ENCODE results near the gene FBXO17.
A peak's percentile ranks its signal among the peaks of the same experiment; 100 is the strongest.

The FBXO17 gene

DNA sequence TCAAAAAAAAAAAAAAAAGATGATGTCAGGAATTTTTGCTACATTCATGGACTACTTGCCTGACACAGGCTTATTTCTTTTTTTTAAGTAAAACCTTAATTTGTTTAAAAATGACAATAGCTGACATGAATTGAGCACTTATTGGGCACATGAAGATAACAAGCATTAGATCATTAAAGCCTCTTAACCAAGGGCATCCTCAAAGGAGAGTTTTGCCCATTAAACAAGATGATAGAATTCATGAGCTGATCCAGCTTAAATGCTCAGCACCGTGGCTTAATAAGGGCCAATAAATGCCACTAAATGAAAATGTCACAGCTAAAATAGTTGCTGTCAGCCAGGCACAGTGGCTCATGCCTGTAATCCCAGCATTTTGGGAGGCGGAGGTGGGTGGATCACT is 19.3 kb downstream of the FBXO17 start:
- Histone ChIP-seq H3K4me1 (ENCODE audit: control insufficient read depth, insufficient read depth, low read length) (no peaks in the 10 kb centered on the region), H3K4me2 (ENCODE audit: low read length) (no peak overlapping the region), H3K9ac (ENCODE audit: low read depth, low read length) (no peak overlapping the region), H3K4me3 (ENCODE audit: low read length) (no peak overlapping the region), H3K27me3 (ENCODE audit: control insufficient read depth, insufficient read depth, low read length) (no peaks in the 10 kb centered on the region), H3K9me3 (replicated peaks; ENCODE audit: low read length) (no peaks in the 10 kb centered on the region), H3K36me3 (ENCODE audit: insufficient read depth, low read length) (no peaks in the 10 kb centered on the region)

DNA sequence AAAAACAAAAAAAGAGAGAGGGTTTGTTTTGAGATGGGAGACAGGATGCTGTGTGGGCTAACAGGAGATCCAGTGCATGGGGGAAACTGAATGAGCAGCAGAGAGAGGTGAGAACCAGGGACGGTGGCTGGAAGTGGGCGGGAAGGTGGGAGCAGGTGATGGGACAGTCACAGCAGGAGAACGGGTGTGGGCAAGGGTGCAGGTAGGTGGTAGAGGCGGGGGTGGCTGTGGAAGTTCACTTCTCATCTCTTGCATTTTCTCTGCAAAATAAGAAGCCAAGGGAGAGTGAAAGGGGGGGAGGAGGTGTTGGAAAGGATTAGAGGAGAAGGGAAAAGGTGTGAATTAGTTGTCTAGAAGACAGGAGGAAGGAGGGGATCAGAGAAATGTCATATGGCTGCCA is 21.9 kb downstream of the FBXO17 start:
- no peaks in the 10 kb centered on the region for H3K4me1 ChIP-seq (ENCODE audit: control insufficient read depth, insufficient read depth, low read length)
- H3K27me3 ChIP-seq (ENCODE audit: control insufficient read depth, insufficient read depth, low read length): no peaks in the 10 kb centered on the region
- H3K4me3 ChIP-seq (ENCODE audit: low read length): no peak overlapping the region
- H3K4me2 ChIP-seq (ENCODE audit: low read length): no peak overlapping the region
- no peak overlapping the region for H3K9ac ChIP-seq (ENCODE audit: low read depth, low read length)
- H3K36me3 ChIP-seq (ENCODE audit: insufficient read depth, low read length): no peaks in the 10 kb centered on the region
- no peaks in the 10 kb centered on the region for H3K9me3 ChIP-seq (replicated peaks; ENCODE audit: low read length)

DNA sequence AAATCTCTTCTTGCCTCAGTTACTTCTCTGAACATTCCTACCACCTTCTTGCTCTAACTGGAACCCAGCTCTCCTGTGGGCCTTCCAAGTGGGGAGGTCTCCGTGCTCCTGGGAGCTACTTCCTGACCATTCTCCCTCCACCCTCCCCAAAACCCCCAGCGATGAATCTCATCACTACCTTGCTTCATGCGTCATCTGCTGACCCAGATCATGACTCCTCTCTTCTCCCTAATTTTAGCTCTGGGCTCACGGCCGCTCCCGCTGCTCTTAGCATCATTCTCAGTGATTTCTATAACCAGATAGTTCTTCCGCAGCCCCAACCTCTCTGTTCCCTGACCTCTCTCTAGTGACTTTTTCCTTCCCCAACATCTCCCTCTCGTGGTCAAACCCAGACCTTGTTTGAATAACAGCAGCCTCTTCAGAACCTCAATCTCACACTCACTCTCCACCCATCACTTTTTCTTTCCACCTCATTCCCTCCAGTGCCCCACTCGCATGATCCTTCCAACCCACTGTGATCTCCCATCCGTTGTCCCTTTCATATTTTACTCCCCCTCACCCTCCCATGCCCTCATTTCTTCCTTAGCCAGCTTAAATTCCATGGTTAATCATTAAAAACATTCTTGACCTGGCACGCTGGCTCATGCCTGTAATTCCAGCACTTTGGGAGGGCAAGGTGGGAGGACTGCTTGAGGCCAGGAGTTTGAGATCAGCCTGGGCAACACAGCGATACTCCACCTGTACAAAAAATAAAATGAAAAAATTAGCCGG is 23.0 kb downstream of the FBXO17 start:
- Histone ChIP-seq H3K9me3 (replicated peaks; ENCODE audit: low read length) (no peaks in the 10 kb centered on the region), H3K4me3 (ENCODE audit: low read length) (no peak overlapping the region), H3K27me3 (ENCODE audit: control insufficient read depth, insufficient read depth, low read length) (no peaks in the 10 kb centered on the region), H3K9ac (ENCODE audit: low read depth, low read length) (no peak overlapping the region), H3K36me3 (ENCODE audit: insufficient read depth, low read length) (no peaks in the 10 kb centered on the region), H3K4me1 (ENCODE audit: control insufficient read depth, insufficient read depth, low read length) (no peaks in the 10 kb centered on the region), H3K4me2 (ENCODE audit: low read length) (no peak overlapping the region)

DNA sequence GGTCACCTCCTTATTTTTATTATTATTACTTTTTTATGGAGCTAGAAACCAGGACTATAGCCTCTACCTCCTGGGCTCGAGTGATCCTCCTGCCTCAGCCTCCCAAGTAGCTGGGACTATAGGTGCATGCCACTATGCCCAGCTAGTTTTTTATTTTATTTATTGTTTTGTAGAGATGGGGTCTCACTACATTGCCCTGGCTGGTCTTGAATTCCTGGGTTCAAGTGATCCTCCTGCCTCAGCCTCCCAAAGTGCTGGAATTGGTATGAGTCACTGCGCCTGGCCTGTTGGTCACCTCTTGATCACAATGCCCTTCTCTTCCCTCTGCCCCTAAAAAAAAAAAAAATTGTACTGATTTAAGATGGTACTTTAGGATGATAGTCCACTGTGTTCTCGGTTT is 24.4 kb downstream of the FBXO17 start:
- no peaks in the 10 kb centered on the region for H3K4me1 ChIP-seq (ENCODE audit: control insufficient read depth, insufficient read depth, low read length)
- H3K4me2 ChIP-seq (ENCODE audit: low read length): no peak overlapping the region
- no peak overlapping the region for H3K9ac ChIP-seq (ENCODE audit: low read depth, low read length)
- no peaks in the 10 kb centered on the region for H3K9me3 ChIP-seq (replicated peaks; ENCODE audit: low read length)
- H3K27me3 ChIP-seq (ENCODE audit: control insufficient read depth, insufficient read depth, low read length): no peaks in the 10 kb centered on the region
- H3K4me3 ChIP-seq (ENCODE audit: low read length): no peak overlapping the region
- peaks cover 4% of the 10 kb centered on the region for H3K36me3 ChIP-seq (ENCODE audit: insufficient read depth, low read length)

DNA sequence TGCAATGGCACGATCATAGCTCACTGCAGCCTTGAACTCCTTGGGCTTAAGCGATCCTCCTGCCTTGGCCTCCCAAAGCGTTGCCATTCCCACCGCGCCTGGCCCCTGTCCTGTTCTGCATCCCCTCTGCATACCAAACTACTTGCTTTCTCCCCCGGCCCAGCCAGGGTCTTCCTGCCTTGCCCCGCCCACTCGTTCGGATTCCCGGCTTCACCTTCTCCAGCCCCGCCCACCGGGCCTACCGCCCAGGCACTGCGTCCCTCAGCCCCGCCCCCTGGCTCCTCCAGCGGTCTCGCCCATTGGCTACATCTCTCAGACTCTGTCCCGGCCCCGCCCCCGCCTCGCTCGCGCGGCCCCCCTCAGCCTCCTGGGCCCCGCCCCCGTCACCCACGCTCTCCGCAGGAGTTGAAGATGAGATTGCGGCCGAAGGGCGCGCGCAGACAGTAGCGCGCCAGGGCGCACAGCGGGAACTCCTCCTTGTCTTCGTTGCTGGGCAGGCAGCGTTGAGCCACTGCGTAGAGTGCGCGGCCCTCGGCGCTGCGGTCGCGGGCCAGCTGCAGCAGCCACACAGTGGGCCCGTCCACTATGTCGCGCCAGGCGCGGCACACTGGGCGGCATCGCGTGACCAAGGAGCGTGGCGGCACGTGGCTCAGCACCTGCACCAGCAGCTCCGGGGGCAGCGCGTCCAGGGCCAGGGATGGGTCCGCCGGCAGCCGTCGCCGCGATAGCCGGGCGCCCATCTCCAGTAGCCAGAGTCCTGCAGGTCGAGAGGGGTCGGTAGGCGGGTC is 25.8 kb downstream of the FBXO17 start:
- no peak overlapping the region for H3K4me3 ChIP-seq (ENCODE audit: low read length)
- no peaks in the 10 kb centered on the region for H3K9me3 ChIP-seq (replicated peaks; ENCODE audit: low read length)
- H3K27me3 ChIP-seq (ENCODE audit: control insufficient read depth, insufficient read depth, low read length): no peaks in the 10 kb centered on the region
- H3K4me1 ChIP-seq (ENCODE audit: control insufficient read depth, insufficient read depth, low read length): no peaks in the 10 kb centered on the region
- peaks cover 10% of the 10 kb centered on the region for H3K36me3 ChIP-seq (ENCODE audit: insufficient read depth, low read length)
- H3K9ac ChIP-seq (ENCODE audit: low read depth, low read length): no peak overlapping the region
- H3K4me2 ChIP-seq (ENCODE audit: low read length): peak overlapping the region; percentile 52

DNA sequence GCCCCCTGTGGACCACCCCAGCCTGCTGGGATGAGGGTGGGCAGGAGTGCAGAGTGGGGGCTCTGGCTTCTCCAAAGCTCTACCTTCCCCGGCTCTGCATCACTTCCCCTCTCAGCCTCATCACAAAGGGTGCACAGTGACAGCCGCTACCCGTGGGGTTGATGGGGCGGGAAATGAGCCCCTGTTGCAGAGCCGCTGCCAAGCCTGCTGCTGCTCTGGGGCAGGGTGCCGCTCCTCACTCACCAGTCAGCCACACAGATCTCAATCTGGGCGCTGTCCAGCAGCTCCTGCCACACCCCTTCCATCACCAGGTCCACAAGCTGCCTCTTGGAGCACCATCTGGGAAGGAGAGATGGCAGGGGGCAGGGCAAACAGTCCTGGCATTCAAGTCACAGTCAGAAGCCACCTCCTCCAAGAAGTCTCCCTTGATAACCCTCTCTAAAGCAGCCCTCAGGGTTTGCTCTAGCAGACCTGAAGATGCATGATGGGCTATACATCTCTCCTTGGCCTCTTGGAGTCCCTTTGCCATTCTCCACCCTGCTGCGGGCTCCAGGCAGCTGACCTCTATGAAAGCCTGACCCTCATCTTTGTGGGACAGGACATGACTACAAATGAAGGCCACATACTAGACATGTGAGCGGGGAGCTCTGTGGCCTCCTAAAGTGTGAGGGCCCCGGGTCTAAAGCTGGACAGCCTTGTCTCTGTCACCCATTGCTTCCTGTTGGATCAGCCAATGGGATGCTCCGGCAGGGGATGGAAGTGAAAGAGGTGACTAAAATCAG is 29.1 kb downstream of the FBXO17 start:
- Histone ChIP-seq H3K9me3 (replicated peaks; ENCODE audit: low read length) (no peaks in the 10 kb centered on the region), H3K36me3 (ENCODE audit: insufficient read depth, low read length) (peaks cover 15% of the 10 kb centered on the region), H3K27me3 (ENCODE audit: control insufficient read depth, insufficient read depth, low read length) (no peaks in the 10 kb centered on the region), H3K4me1 (ENCODE audit: control insufficient read depth, insufficient read depth, low read length) (no peaks in the 10 kb centered on the region), H3K9ac (ENCODE audit: low read depth, low read length) (no peak overlapping the region), H3K4me3 (ENCODE audit: low read length) (no peak overlapping the region), H3K4me2 (ENCODE audit: low read length) (no peak overlapping the region)

DNA sequence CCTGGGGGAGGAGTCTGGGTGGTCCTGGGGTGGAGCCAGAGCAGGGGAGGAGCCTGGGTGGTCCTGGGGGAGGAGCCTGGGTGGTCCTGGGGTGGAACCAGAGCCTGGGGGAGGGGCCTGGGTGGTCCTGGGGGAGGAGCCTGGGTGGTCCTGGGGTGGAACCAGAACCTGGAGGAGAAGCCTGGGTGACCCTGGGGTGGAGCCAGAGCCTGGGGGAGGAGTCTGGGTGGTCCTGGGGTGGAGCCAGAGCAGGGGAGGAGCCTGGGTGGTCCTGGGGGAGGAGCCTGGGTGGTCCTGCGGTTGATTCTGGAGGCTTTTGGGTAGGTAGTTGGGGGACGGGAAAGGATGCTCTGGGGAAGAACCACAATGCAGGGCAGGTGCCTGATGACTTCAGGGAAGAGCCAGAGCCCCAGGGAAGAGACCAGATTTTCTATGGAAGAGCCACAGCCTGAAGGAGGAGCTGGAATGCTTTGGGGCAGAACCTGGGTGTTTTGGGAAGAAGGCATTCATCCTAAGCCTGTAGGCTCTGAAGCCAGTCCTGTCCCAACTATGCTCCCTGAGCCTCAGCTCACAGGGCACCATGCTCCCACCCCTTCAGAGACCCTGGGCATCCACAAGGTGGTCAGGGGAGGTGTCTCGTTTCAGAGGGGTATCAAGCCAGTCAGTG is 29.8 kb downstream of the FBXO17 start:
- Histone ChIP-seq H3K9ac (ENCODE audit: low read depth, low read length) (no peak overlapping the region), H3K4me3 (ENCODE audit: low read length) (no peak overlapping the region), H3K9me3 (replicated peaks; ENCODE audit: low read length) (no peaks in the 10 kb centered on the region), H3K27me3 (ENCODE audit: control insufficient read depth, insufficient read depth, low read length) (no peaks in the 10 kb centered on the region), H3K4me2 (ENCODE audit: low read length) (no peak overlapping the region), H3K36me3 (ENCODE audit: insufficient read depth, low read length) (peaks cover 15% of the 10 kb centered on the region), H3K4me1 (ENCODE audit: control insufficient read depth, insufficient read depth, low read length) (no peaks in the 10 kb centered on the region)

DNA sequence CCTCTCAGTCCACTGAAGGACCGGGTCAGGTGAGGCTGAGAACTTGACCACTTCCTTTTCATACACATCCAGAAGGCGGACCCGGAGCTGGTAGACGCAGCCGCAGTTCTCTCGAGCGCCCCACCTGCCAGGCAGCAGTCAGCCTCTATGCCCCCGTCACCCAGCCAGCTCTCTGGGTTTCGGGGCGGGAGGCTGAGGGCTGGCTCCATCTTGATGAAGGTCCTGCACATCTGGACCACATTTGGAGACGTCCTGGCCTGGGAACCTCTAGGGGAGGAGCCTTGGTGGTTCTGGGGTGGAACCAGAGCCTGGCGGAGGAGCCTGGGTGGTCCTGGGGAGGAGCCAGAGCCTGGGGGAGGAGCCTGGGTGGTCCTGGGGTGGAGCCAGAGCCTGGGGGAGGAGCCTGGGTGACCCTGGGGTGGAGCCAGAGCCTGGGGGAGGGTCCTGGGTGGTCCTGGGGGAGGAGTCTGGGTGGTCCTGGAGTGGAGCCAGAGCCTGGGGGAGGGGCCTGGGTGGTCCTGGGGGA is 30.5 kb downstream of the FBXO17 start:
- Histone ChIP-seq H3K36me3 (ENCODE audit: insufficient read depth, low read length) (peaks cover 15% of the 10 kb centered on the region), H3K9me3 (replicated peaks; ENCODE audit: low read length) (no peaks in the 10 kb centered on the region), H3K4me2 (ENCODE audit: low read length) (no peak overlapping the region), H3K4me3 (ENCODE audit: low read length) (no peak overlapping the region), H3K9ac (ENCODE audit: low read depth, low read length) (no peak overlapping the region), H3K27me3 (ENCODE audit: control insufficient read depth, insufficient read depth, low read length) (no peaks in the 10 kb centered on the region), H3K4me1 (ENCODE audit: control insufficient read depth, insufficient read depth, low read length) (no peaks in the 10 kb centered on the region)

DNA sequence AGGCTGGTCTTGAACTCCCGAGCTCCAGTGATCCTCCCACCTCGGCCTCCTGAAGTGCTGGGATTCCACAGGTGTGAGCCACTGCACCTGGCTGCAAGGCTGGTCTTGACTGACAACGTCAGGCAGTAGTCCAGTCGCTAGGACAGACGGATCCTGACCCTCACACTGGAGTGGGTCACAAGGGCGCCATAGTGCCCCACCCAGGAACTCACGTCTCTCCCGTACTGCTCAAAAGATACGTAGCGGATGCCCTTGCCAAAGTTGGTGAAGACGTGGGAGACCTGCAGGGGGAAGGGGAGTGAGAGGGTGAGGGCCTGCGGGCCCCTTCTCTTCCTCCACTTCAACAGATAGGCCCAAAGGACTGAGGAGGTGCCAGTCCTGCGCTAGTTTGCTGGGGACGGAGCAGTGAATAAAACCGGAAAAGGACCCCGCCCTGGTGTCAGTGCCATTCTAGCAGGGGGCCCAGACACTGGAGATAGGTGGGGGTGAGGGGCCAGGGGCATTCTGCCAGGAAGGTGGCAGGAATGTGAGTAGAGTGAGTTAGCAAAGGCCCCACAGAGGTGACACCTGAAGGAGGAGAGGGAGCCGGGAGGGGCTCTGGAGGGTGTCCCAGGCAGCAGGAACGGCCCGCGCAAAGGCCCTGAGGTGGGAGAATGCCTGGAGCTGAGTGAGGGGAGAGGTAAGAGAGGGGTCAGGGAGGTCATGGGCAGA is 32.9 kb downstream of the FBXO17 start:
- Histone ChIP-seq H3K4me2 (ENCODE audit: low read length) (no peak overlapping the region), H3K27me3 (ENCODE audit: control insufficient read depth, insufficient read depth, low read length) (no peaks in the 10 kb centered on the region), H3K4me1 (ENCODE audit: control insufficient read depth, insufficient read depth, low read length) (no peaks in the 10 kb centered on the region), H3K9ac (ENCODE audit: low read depth, low read length) (no peak overlapping the region), H3K36me3 (ENCODE audit: insufficient read depth, low read length) (peaks cover 15% of the 10 kb centered on the region), H3K4me3 (ENCODE audit: low read length) (no peak overlapping the region), H3K9me3 (replicated peaks; ENCODE audit: low read length) (no peaks in the 10 kb centered on the region)

DNA sequence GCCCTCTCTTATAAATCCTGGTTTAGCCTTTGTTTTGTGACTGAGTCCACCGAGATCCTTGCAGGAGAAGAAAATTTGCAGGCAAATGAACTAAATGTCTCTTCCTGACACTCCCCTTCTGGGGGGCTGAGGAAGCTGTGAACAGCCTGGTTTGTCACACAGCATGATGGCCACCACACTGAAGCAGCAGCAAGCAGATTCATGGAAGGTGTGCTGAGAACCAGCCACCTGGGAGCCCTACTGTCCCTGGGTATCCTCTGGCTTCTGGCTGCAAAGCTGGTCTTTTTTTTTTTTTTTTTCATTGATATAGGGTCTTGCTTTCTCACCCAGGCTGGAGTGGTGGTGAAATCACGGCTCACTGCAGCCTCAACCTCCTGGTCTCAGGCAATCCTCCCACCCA is 33.6 kb downstream of the FBXO17 start:
- H3K27me3 ChIP-seq (ENCODE audit: control insufficient read depth, insufficient read depth, low read length): no peaks in the 10 kb centered on the region
- no peak overlapping the region for H3K4me2 ChIP-seq (ENCODE audit: low read length)
- H3K4me3 ChIP-seq (ENCODE audit: low read length): no peak overlapping the region
- no peak overlapping the region for H3K9ac ChIP-seq (ENCODE audit: low read depth, low read length)
- peaks cover 14% of the 10 kb centered on the region for H3K36me3 ChIP-seq (ENCODE audit: insufficient read depth, low read length)
- no peaks in the 10 kb centered on the region for H3K4me1 ChIP-seq (ENCODE audit: control insufficient read depth, insufficient read depth, low read length)
- no peaks in the 10 kb centered on the region for H3K9me3 ChIP-seq (replicated peaks; ENCODE audit: low read length)
